Measurements from ENCODE around the gene SYMPK.
A peak's percentile ranks its signal among the peaks of the same experiment; 100 is the strongest.

DNA sequence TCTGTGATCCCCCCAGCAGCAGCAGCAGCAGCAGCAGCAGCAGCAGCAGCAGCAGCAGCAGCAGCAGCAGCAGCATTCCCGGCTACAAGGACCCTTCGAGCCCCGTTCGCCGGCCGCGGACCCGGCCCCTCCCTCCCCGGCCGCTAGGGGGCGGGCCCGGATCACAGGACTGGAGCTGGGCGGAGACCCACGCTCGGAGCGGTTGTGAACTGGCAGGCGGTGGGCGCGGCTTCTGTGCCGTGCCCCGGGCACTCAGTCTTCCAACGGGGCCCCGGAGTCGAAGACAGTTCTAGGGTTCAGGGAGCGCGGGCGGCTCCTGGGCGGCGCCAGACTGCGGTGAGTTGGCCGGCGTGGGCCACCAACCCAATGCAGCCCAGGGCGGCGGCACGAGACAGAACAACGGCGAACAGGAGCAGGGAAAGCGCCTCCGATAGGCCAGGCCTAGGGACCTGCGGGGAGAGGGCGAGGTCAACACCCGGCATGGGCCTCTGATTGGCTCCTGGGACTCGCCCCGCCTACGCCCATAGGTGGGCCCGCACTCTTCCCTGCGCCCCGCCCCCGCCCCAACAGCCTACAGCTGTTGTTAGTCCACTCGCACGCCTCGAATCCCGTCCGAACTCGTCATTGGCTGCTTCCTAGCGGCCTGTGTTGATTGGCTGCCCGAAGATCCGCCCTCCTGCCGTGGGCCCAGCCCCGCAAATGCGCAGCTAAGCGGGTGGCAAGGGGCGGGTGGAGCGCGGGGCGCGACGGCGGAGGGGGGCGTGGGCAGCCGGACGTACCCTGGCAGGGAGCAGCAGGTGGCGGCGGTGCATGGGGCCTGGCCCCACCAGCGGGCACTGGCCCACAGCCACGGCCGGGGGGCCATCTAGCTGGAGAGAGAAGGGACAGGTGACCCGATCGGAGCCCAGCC, 92.5 kb downstream of the SYMPK start:
- TF ChIP-seq CTCF (IDR thresholded peaks at IDR 0.05; ENCODE audit: insufficient read depth, low read length) (peak; percentile 40), SPI1 (IDR thresholded peaks at IDR 0.05; ENCODE audit: borderline replicate concordance, low read depth) (no peak), REST (IDR thresholded peaks at IDR 0.05; ENCODE audit: insufficient replicate concordance, low read depth) (no peak)

Data from HL-60 (cell line).